Measurements from ENCODE around the gene CCN2.

The CCN2 gene

GRCh38 chr6:131950767-131951575, at the start of gene CCN2:
CCN2 (minus strand) TSS chr6:131951372; CDS start chr6:131951172, 200 bp downstream.
- DNase-seq (ENCODE audit: low read depth in 3 of 3) = no peak

- no peak for DNase-seq (ENCODE audit: low read depth in 3 of 3)
Measured at GRCh38 chr6:132000296-132000695, 49.1 kb upstream of the CCN2 start.

GRCh38 chr6:131999545-132000146, 48.5 kb upstream of the CCN2 start:
- DNase-seq (ENCODE audit: low read depth in 3 of 3) = no peak

GRCh38 chr6:131998255-131998982, 47.2 kb upstream of the CCN2 start:
- no peak for DNase-seq (ENCODE audit: low read depth in 3 of 3)

- DNase-seq (ENCODE audit: low read depth in 3 of 3) = no peak
Measured at GRCh38 chr6:131997429-131998153, 46.4 kb upstream of the CCN2 start.

GRCh38 chr6:131995917-131996316, 44.7 kb upstream of the CCN2 start:
- DNase-seq (ENCODE audit: low read depth in 3 of 3) = no peak

GRCh38 chr6:131992557-131992956, 41.4 kb upstream of the CCN2 start:
- no peak for DNase-seq (ENCODE audit: low read depth in 3 of 3)

- no peak for DNase-seq (ENCODE audit: low read depth in 3 of 3)
Measured at GRCh38 chr6:131989036-131989435, 37.9 kb upstream of the CCN2 start.

GRCh38 chr6:131982740-131983259, 31.6 kb upstream of the CCN2 start:
- no peak for DNase-seq (ENCODE audit: low read depth in 3 of 3)

- DNase-seq (ENCODE audit: low read depth in 3 of 3) = no peak
Measured at GRCh38 chr6:131981624-131981978, 30.4 kb upstream of the CCN2 start.

GRCh38 chr6:131980791-131981623, 29.8 kb upstream of the CCN2 start:
- DNase-seq (ENCODE audit: low read depth in 3 of 3) = no peak

- no peak for DNase-seq (ENCODE audit: low read depth in 3 of 3)
Measured at GRCh38 chr6:131980338-131980790, 29.2 kb upstream of the CCN2 start.

- DNase-seq (ENCODE audit: low read depth in 3 of 3) = no peak
Measured at GRCh38 chr6:131979515-131980337, 28.6 kb upstream of the CCN2 start.

- no peak for DNase-seq (ENCODE audit: low read depth in 3 of 3)
Measured at GRCh38 chr6:131978522-131978921, 27.4 kb upstream of the CCN2 start.

- no peak for DNase-seq (ENCODE audit: low read depth in 3 of 3)
Measured at GRCh38 chr6:131976545-131977061, 25.4 kb upstream of the CCN2 start.

GRCh38 chr6:131972741-131973140, 21.6 kb upstream of the CCN2 start:
- DNase-seq (ENCODE audit: low read depth in 3 of 3) = no peak

GRCh38 chr6:131970076-131970859, 19.1 kb upstream of the CCN2 start:
- no peak for DNase-seq (ENCODE audit: low read depth in 3 of 3)

- DNase-seq (ENCODE audit: low read depth in 3 of 3) = no peak
Measured at GRCh38 chr6:131968656-131969055, 17.5 kb upstream of the CCN2 start.

GRCh38 chr6:131967948-131968347, 16.8 kb upstream of the CCN2 start:
- DNase-seq (ENCODE audit: low read depth in 3 of 3) = no peak
